DND-41 (cell line): Measurements from ENCODE around the gene ZNF443.
"Not testable (repeated sequence)": the region's sequence is repeated elsewhere in the genome, so short reads cannot be mapped to it uniquely, and the experiment has no call there.

Experiments used
- ATAC-seq: fragments of 200-7000 bp; cut with Tn5 transposase; 3 replicates; pipeline ENCODE4 v1.9.1; 2021; ENCODE audit warnings: low read depth; ENCODE audit not compliant: insufficient read depth
- DNase-seq: peaks from one replicate; pipeline ENCODE4 v3.0.0-alpha.2; 2020
- H2AFZ ChIP-seq: 2 replicates; pipeline ENCODE4 v1.6.0; 2012; ENCODE audit warnings: low read depth, low read length
- H3K27ac ChIP-seq: 2 replicates; pipeline ENCODE4 v1.5.1; 2012; ENCODE audit warnings: low read length, inconsistent platforms
- H3K27me3 ChIP-seq: fragments of 200-600 bp; sonication (generic); 2 replicates; pipeline ENCODE4 v1.6.0; 2012; ENCODE audit warnings: low read length, mild to moderate bottlenecking, inconsistent platforms; ENCODE audit not compliant: insufficient read depth, poor library complexity
- H3K36me3 ChIP-seq: 2 replicates; pipeline ENCODE4 v1.5.1; 2012; ENCODE audit warnings: low read length, inconsistent platforms; ENCODE audit not compliant: insufficient read depth
- H3K4me1 ChIP-seq: 2 replicates; pipeline ENCODE4 v1.5.1; 2012; ENCODE audit warnings: mild to moderate bottlenecking, low read length; ENCODE audit not compliant: insufficient read depth
- H3K4me2 ChIP-seq: 2 replicates; pipeline ENCODE4 v1.6.0; 2012; ENCODE audit warnings: mild to moderate bottlenecking, moderate library complexity, low read length, inconsistent platforms; ENCODE audit not compliant: insufficient read depth
- H3K4me3 ChIP-seq, 2 experiments: fragments of 200-600 bp in 1 of 2; shearing (Covaris generic) in 1 of 2; 2 replicates each; pipeline ENCODE4 v1.5.1; 2012 to 2016; ENCODE audit warnings: inconsistent platforms in 2 of 2, low read length in 2 of 2, mild to moderate bottlenecking in 2 of 2, low read depth in 1 of 2, moderate library complexity in 1 of 2
- H3K79me2 ChIP-seq: 2 replicates; pipeline ENCODE4 v1.6.0; 2012; ENCODE audit warnings: low read length, inconsistent platforms; ENCODE audit not compliant: insufficient read depth
- H3K9ac ChIP-seq: 2 replicates; pipeline ENCODE4 v1.6.0; 2012; ENCODE audit warnings: low read depth, mild to moderate bottlenecking, inconsistent platforms, low read length, moderate library complexity
- H3K9me3 ChIP-seq: 2 replicates; pipeline ENCODE4 v1.5.1; 2012; ENCODE audit warnings: low read length, moderate library complexity, mild to moderate bottlenecking, inconsistent platforms; ENCODE audit not compliant: insufficient read depth, severe bottlenecking
- H4K20me1 ChIP-seq: 2 replicates; pipeline ENCODE4 v1.6.0; 2012; ENCODE audit warnings: low read length; ENCODE audit not compliant: insufficient read depth
- EZH2 ChIP-seq: IDR thresholded peaks from 3 replicates; pipeline ENCODE4 v1.6.1; 2012; ENCODE audit warnings: borderline replicate concordance, low read depth, mild to moderate bottlenecking, moderate library complexity, low read length, inconsistent platforms; ENCODE audit not compliant: severe bottlenecking
- TF ChIP-seq, protein P1 (sequence below): IDR thresholded peaks from 2 replicates; pipeline ENCODE4 v1.5.1; 2012; ENCODE audit warnings: borderline replicate concordance, low read length, moderate library complexity, mild to moderate bottlenecking; ENCODE audit not compliant: poor library complexity, severe bottlenecking; ENCODE audit errors: extremely low read depth

Gene ZNF443

DNA sequence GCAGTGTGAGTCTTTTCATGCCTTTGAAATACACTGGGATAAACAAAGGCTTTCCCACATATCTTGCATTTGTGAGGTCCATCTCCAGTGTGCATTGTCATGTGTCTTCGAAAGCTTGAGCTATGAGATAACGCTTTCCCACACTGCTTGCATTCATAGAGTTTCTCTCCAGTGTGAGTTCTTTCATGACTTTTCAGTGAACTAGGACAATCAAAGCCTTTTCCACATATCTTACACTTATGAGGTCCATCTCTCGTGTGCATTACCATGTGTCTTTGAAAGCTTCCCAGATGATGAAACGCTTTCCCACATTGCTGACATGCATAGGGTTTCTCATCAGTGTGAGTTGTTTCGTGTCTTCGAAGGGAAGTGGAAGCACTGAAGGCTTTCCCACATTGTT is 49.7 kb downstream of the ZNF443 start:
- peaks cover 32% of the 10 kb centered on the region for H3K36me3 ChIP-seq
- H3K9me3 ChIP-seq, H3K4me3 ChIP-seq: not testable (repeated sequence)

DNA sequence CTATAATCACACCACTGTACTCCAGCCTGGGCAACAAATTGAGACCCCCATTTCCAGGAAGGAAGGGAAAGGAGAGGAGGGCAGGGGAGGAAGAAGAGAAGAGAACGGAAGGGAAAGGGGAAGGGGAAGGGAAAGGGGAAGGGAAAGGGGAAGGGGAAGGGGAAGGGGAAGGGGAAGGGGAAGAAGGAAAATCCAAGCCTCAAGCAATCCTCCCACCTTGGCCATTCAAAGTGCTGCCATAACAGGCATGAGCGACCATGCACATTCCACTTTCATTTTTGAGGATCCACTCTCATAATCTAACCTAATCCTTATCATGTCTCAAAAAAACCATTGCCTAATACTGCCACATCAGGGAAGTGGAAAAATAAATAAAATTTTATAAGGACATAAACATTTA is 54.5 kb downstream of the ZNF443 start:
- H4K20me1 ChIP-seq, H3K9ac ChIP-seq, H3K9me3 ChIP-seq, H3K4me2 ChIP-seq, H3K4me3 ChIP-seq, ATAC-seq, H3K79me2 ChIP-seq, H3K27ac ChIP-seq, DNase-seq, H2AFZ ChIP-seq, H3K4me1 ChIP-seq, H3K27me3 ChIP-seq: not testable (repeated sequence)
- H3K36me3 ChIP-seq, result peaks cover 23% of the 10 kb centered on the region

More for the DNA sequence above, 49.7 kb downstream of the ZNF443 start:
- H3K27me3 ChIP-seq, H2AFZ ChIP-seq, H3K27ac ChIP-seq, H3K79me2 ChIP-seq, DNase-seq, H4K20me1 ChIP-seq, H3K4me2 ChIP-seq, ATAC-seq, H3K4me1 ChIP-seq, H3K9ac ChIP-seq: not testable (repeated sequence)

DNA sequence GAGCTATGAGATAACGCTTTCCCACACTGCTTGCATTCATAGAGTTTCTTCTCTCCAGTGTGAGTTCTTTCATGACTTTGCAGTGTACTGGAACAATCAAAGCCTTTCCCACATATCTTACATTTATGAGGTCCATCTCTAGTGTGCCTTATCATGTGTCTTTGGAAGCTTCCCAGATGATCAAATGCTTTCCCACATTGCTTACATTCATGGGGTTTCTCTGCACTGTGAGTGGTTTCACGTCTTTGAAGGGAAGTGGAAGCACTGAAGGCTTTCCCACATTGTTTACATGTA is 60.4 kb downstream of the ZNF443 start:
- no peaks in the 10 kb centered on the region for H3K9me3 ChIP-seq

DNA sequence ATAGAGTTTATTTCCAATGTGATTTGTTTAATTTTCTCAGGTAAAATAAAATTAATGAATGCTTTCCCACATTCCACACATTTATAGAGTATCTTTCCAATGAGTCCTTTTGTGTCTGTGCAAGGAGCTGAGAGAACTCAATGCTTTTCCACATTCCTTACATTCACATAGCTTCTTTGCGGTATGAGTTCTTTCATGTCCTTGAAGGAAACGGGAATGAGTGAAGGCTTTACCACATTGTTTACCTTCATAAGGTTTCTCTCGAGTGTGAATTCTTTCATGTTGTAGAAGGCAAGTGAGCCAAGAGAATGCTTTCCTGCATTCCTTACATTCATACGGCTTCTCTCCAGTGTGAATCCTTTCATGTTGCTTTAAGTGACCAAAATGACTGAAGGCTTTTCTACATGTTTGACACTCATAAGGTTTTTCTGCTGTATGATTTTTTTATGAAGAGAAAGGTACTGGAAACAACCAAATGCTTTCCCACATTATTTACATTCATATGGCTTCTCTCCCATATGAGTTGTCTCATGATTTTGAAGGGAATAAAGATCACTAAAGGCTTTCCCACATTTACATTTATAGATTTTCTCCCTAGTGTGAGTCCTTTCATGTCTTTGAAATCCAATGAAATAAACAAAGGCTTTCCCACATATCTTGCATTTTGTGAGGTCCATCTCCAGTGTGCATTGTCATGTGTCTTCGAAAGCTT is 60.9 kb downstream of the ZNF443 start:
- ATAC-seq (no peak), DNase-seq (no peak)
- H3K36me3 ChIP-seq, result no peaks in the 10 kb centered on the region
- no peaks in the 10 kb centered on the region for H3K9me3 ChIP-seq
- H3K4me2 ChIP-seq, result no peak overlapping the region
- no peaks in the 10 kb centered on the region for H3K79me2 ChIP-seq
- no peaks in the 10 kb centered on the region for H3K27me3 ChIP-seq
- H3K4me3 ChIP-seq, result no peak overlapping the region
- no peak for TF ChIP-seq EZH2
- TF ChIP-seq, protein P1, sequence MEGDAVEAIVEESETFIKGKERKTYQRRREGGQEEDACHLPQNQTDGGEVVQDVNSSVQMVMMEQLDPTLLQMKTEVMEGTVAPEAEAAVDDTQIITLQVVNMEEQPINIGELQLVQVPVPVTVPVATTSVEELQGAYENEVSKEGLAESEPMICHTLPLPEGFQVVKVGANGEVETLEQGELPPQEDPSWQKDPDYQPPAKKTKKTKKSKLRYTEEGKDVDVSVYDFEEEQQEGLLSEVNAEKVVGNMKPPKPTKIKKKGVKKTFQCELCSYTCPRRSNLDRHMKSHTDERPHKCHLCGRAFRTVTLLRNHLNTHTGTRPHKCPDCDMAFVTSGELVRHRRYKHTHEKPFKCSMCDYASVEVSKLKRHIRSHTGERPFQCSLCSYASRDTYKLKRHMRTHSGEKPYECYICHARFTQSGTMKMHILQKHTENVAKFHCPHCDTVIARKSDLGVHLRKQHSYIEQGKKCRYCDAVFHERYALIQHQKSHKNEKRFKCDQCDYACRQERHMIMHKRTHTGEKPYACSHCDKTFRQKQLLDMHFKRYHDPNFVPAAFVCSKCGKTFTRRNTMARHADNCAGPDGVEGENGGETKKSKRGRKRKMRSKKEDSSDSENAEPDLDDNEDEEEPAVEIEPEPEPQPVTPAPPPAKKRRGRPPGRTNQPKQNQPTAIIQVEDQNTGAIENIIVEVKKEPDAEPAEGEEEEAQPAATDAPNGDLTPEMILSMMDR, result no peak
- no peaks in the 10 kb centered on the region for H4K20me1 ChIP-seq
- no peaks in the 10 kb centered on the region for H3K4me1 ChIP-seq
- no peak overlapping the region for H3K9ac ChIP-seq
- no peak overlapping the region for H3K27ac ChIP-seq
- H2AFZ ChIP-seq, result no peak overlapping the region

More for the DNA sequence above, 60.4 kb downstream of the ZNF443 start:
- no peak overlapping the region for H3K4me2 ChIP-seq
- no peaks in the 10 kb centered on the region for H3K27me3 ChIP-seq
- no peak overlapping the region for H3K27ac ChIP-seq
- TF ChIP-seq EZH2, result no peak
- TF ChIP-seq, protein P1, result no peak
- DNase-seq (no peak), ATAC-seq (no peak)
- no peaks in the 10 kb centered on the region for H3K79me2 ChIP-seq
- no peaks in the 10 kb centered on the region for H4K20me1 ChIP-seq
- H3K4me1 ChIP-seq, result no peaks in the 10 kb centered on the region
- no peak overlapping the region for H3K4me3 ChIP-seq
- H3K9ac ChIP-seq, result no peak overlapping the region
- H3K36me3 ChIP-seq, result no peaks in the 10 kb centered on the region
- H2AFZ ChIP-seq, result no peak overlapping the region
